GM12878 (cell line): ENCODE measurements around the gene FAM229A. TPM values are rescaled to one million over a fixed set of nuclear protein-coding genes. Genes with fewer than 3 reads are reported as not detected.

Source experiments
- ATAC-seq: fragments of 200-7000 bp; cut with Tn5 transposase; 3 replicates; pipeline ENCODE4 v1.9.1; 2020; ENCODE audit warnings: mild to moderate bottlenecking, moderate library complexity
- BruUV-seq: library from RNA; stranded (reverse); fragments of 400-500 nt; replicated peaks from 2 replicates; lab custom pipeline; 2021; lab: Mats Ljungman, UMichigan
- CTCF ChIA-PET: fragments of 300-600 bp; sonication (Branson Sonifier 250); formaldehyde crosslinking; extraction: SDS; loops from one replicate; lab custom pipeline; 2021; ENCODE audit warnings: inconsistent platforms; lab: Yijun Ruan, JAX
- POLR2A ChIA-PET: fragments of 350-600 bp; formaldehyde crosslinking; extraction: SDS; loops from one replicate; lab custom pipeline; 2021; ENCODE audit warnings: inconsistent platforms; lab: Charles Lee
- RAD21 ChIA-PET: fragments of 300-600 bp; sonication (Branson Sonifier 250); formaldehyde crosslinking; loops from one replicate; lab custom pipeline; 2023; ENCODE audit warnings: antibody characterized with exemption; ENCODE audit not compliant: unreplicated experiment; lab: Charles Lee
- SMC1A ChIA-PET: fragments of 300-600 bp; sonication (Branson Sonifier 250); formaldehyde crosslinking; loops from one replicate; lab custom pipeline; 2023; ENCODE audit not compliant: unreplicated experiment, uncharacterized antibody; lab: Charles Lee
- DNase-seq: peaks from one replicate; pipeline ENCODE4 v3.0.0-alpha.2; 2011; ENCODE audit warnings: low read depth, low spot score
- FAIRE-seq: peaks from 3 replicates; lab custom pipeline; 2011; peaks lifted over from hg19 to GRCh38; lab: Jason Lieb, UNC
- H2AFZ ChIP-seq: 2 replicates; pipeline ENCODE4 v1.6.0; 2011; ENCODE audit warnings: low read depth, low read length, control low read depth; ENCODE audit not compliant: control insufficient read depth
- H3K27ac ChIP-seq: 2 replicates; pipeline ENCODE4 v1.5.1; 2011; ENCODE audit warnings: control low read depth; ENCODE audit not compliant: control insufficient read depth, insufficient read depth
- H3K27me3 ChIP-seq, 2 experiments: replicated peaks in 1 of 2; 2 replicates each; pipeline versions ENCODE4 v1.6.0 to v1.6.1; 2011; ENCODE audit warnings: low read length in 1 of 2; ENCODE audit not compliant: control insufficient read depth in 2 of 2, insufficient read depth in 2 of 2
- H3K36me3 ChIP-seq, 2 experiments: 2 replicates each; pipeline ENCODE4 v1.5.1; 2011; ENCODE audit warnings: low read length in 1 of 2; ENCODE audit not compliant: control insufficient read depth in 2 of 2, insufficient read depth in 2 of 2
- H3K4me1 ChIP-seq: 2 replicates; pipeline ENCODE4 v1.6.1; 2011; ENCODE audit warnings: mild to moderate bottlenecking, low read length, moderate library complexity, mixed read lengths; ENCODE audit not compliant: control insufficient read depth, insufficient read depth
- H3K4me2 ChIP-seq: 2 replicates; pipeline ENCODE4 v1.6.0; 2011; ENCODE audit warnings: control low read depth; ENCODE audit not compliant: control insufficient read depth, insufficient read depth
- H3K4me3 ChIP-seq: fragments of 200-600 bp; sonication (generic); 2 replicates; pipeline ENCODE4 v1.5.1; 2016
- H3K79me2 ChIP-seq: 2 replicates; pipeline ENCODE4 v1.6.0; 2011; ENCODE audit warnings: low read length; ENCODE audit not compliant: control insufficient read depth, insufficient read depth
- H3K9ac ChIP-seq: 2 replicates; pipeline ENCODE4 v1.8.0; 2011; ENCODE audit warnings: low read length, control low read depth, mixed read lengths; ENCODE audit not compliant: control insufficient read depth, insufficient read depth
- H3K9me3 ChIP-seq: replicated peaks from 3 replicates; pipeline ENCODE4 v1.5.1; 2011; ENCODE audit warnings: mild to moderate bottlenecking, low read length; ENCODE audit not compliant: control insufficient read depth, insufficient read depth
- H4K20me1 ChIP-seq: 2 replicates; pipeline ENCODE4 v1.6.0; 2011; ENCODE audit not compliant: control insufficient read depth, insufficient read depth
- CEBPB ChIP-seq, 2 experiments: fragments of 150-350 bp in 1 of 2; IDR thresholded peaks; 2 replicates each; pipeline ENCODE4 v1.6.1; 2012 to 2014; ENCODE audit warnings: low read depth in 2 of 2, low read length in 2 of 2, borderline replicate concordance in 1 of 2, inconsistent platforms in 1 of 2
- E2F8 ChIP-seq: fragments of 450-650 bp; IDR thresholded peaks from 2 replicates; pipeline ENCODE4 v1.6.1; 2018; ENCODE audit warnings: mild to moderate bottlenecking, low read depth, moderate library complexity; ENCODE audit not compliant: partially characterized antibody
- KAT2A ChIP-seq: conservative IDR thresholded peaks from 2 replicates; pipeline ENCODE4 v1.6.1; 2011; ENCODE audit warnings: low read depth, low read length; ENCODE audit not compliant: control insufficient read depth
- LARP7 ChIP-seq: fragments of 450-650 bp; IDR thresholded peaks from 2 replicates; pipeline ENCODE4 v1.6.1; 2017; ENCODE audit warnings: mild to moderate bottlenecking
- MEF2B ChIP-seq: fragments of 450-650 bp; IDR thresholded peaks from 2 replicates; pipeline ENCODE4 v1.6.1; 2018; ENCODE audit warnings: mild to moderate bottlenecking, moderate library complexity; ENCODE audit not compliant: partially characterized antibody, poor library complexity, severe bottlenecking
- MTA2 ChIP-seq: fragments of 450-650 bp; IDR thresholded peaks from 2 replicates; pipeline ENCODE4 v1.6.1; 2016; ENCODE audit warnings: low read depth, mild to moderate bottlenecking, moderate library complexity
- MYC ChIP-seq: IDR thresholded peaks from 2 replicates; pipeline ENCODE4 v1.6.1; 2011; ENCODE audit warnings: mild to moderate bottlenecking, low read length, moderate library complexity, inconsistent platforms; ENCODE audit not compliant: insufficient read depth, insufficient replicate concordance, insufficient read length, severe bottlenecking
- NFIC ChIP-seq: IDR thresholded peaks from 2 replicates; pipeline ENCODE4 v1.6.1; 2012; ENCODE audit warnings: low read depth, mild to moderate bottlenecking, inconsistent platforms, low read length, moderate library complexity
- NFYB ChIP-seq: IDR thresholded peaks from 2 replicates; pipeline ENCODE4 v1.6.1; 2011; ENCODE audit warnings: low read depth, mild to moderate bottlenecking, low read length, improper control_type of control experiment, moderate library complexity; ENCODE audit not compliant: insufficient read depth
- POLR2A ChIP-seq: IDR thresholded peaks from 2 replicates; pipeline ENCODE4 v1.6.1; 2011; ENCODE audit warnings: low read depth, mild to moderate bottlenecking, low read length
- RAD51 ChIP-seq: fragments of 450-650 bp; IDR thresholded peaks from 2 replicates; pipeline ENCODE4 v1.6.1; 2016; ENCODE audit warnings: moderate library complexity, mild to moderate bottlenecking, inconsistent platforms
- STAT3 ChIP-seq: IDR thresholded peaks from 2 replicates; pipeline ENCODE4 v1.6.1; 2011; ENCODE audit warnings: low read depth, low read length, improper control_type of control experiment
- ZNF274 ChIP-seq: IDR thresholded peaks from one replicate; pipeline ENCODE4 v1.8.0; 2011; ENCODE audit not compliant: insufficient read length, insufficient read depth
- WGBS: methylation state at CpG from one replicate; pipeline ENCODE4 v1.1.6; 2016; ENCODE audit warnings: low lambda C conversion rate; ENCODE audit not compliant: insufficient replicate concordance, insufficient coverage; ENCODE audit errors: missing lambda C conversion rate; 5-methylcytosine and 5-hydroxymethylcytosine counted together
- in situ Hi-C: fragments of 300-500 bp; cut with MboI; formaldehyde crosslinking; loops from 9 replicates; pipeline ENCODE4 v1.14.3; 2018; ENCODE audit warnings: mixed read lengths
- intact Hi-C: fragments of 100-400 bp; cut with micrococcal nuclease; formaldehyde crosslinking; loops from one replicate; pipeline ENCODE4 v1.14.2; 2022; ENCODE audit not compliant: unreplicated experiment
- polyA plus RNA-seq, 11 experiments: library from polyadenylated mRNA; depleted of rRNA in 4 of 11; unstranded in 6 of 11; stranded (reverse) in 5 of 11; fragments of >200 nt; fragmentation: Nextera tagmentation in 4 of 11; fragmentation: Illumina TruSeq in 1 of 11; extraction: Ambion mirVana in 4 of 11; extraction: Trizol in 1 of 11; gene quantifications; 1 replicate in 1 of 11; 2 replicates in 10 of 11; pipeline versions ENCODE4 v1.2.1 to v1.2.3, GENCODE V29; 2011 to 2016; ENCODE audit warnings: inconsistent platforms in 2 of 11, missing spikeins in 2 of 11, low read depth in 1 of 11
- total RNA-seq, 4 experiments: library from RNA; depleted of rRNA in 3 of 4; stranded (reverse); fragments of >200 nt in 3 of 4; fragmentation: Illumina TruSeq in 1 of 4; extraction: Trizol in 1 of 4; gene quantifications; 2 replicates each; pipeline versions ENCODE4 v1.2.1 to v1.2.3, GENCODE V29; 2013 to 2021
- TF ChIP-seq, protein P1 (sequence below): fragments of 450-650 bp; IDR thresholded peaks from 2 replicates; pipeline ENCODE4 v1.6.1; 2014; ENCODE audit warnings: mild to moderate bottlenecking

Gene FAM229A
- total and polyA plus RNA-seq, 10 of the 15 experiments (the other 5 are each of a cell fraction or from before 2014, with no cell fraction given): 0.02 to 5.3 (median 1.4) TPM; not detected in 1

DNA sequence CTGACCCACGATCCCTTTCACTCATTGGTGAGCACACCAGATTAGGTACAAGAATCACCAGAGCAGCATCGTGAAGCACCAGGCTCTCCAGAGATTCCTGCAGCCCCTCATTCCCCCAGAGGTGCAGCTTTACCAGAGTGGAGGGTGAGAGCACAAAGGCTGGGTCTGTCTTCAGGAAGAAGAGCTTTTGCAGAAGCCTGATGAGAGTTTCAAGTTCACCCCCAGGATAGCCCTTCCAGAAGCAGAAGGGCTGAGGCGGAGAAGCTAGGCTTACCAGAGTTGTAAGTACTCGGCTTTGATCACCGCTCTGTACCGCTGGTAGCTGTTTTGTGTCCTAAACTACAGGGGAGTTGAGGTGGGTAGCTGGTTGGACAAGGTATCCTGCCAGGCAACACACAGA lies 3.2 kb upstream of the FAM229A start:
- BruUV-seq: no TSS peak
- POLR2A ChIA-PET: interaction anchor here (0.5 kb wide), 1 partner anchor 112 kb away, joined by 3 read pairs; no protein-coding TSS in a partner anchor

GRCh38 chr1:32364836-32365235 lies 2.6 kb upstream of the FAM229A start:
- BruUV-seq: no TSS peak
- no peak for TF ChIP-seq MYC
- TF ChIP-seq ZNF274: no peak
- TF ChIP-seq RAD51: no peak
- TF ChIP-seq E2F8: no peak
- TF ChIP-seq, protein P1, sequence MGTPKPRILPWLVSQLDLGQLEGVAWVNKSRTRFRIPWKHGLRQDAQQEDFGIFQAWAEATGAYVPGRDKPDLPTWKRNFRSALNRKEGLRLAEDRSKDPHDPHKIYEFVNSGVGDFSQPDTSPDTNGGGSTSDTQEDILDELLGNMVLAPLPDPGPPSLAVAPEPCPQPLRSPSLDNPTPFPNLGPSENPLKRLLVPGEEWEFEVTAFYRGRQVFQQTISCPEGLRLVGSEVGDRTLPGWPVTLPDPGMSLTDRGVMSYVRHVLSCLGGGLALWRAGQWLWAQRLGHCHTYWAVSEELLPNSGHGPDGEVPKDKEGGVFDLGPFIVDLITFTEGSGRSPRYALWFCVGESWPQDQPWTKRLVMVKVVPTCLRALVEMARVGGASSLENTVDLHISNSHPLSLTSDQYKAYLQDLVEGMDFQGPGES: no peak
- no peak for TF ChIP-seq LARP7
- no peak for TF ChIP-seq MEF2B
- no peak for TF ChIP-seq NFIC
- TF ChIP-seq POLR2A: no peak
- no peak for TF ChIP-seq STAT3
- TF ChIP-seq CEBPB (IDR thresholded peaks at IDR 0.05; ENCODE audit: borderline replicate concordance in 1 of 2, low read depth in 2 of 2, low read length in 2 of 2): no peak
- TF ChIP-seq NFYB: no peak

More for the DNA sequence above, 3.2 kb upstream of the FAM229A start:
- DNase-seq (no peak), ATAC-seq (no peak), FAIRE-seq (no peak)
- ChIA-PET CTCF (interaction anchor here (0.9 to 2.6 kb wide), 5 partner anchors 11 to 150 kb away, joined by 3 to 7 read pairs (median 4); no protein-coding TSS in a partner anchor), RAD21 (no interaction called here), SMC1A (interaction anchor here (0.6 to 0.9 kb wide), 3 partner anchors 36 to 493 kb away, joined by 3 read pairs; no protein-coding TSS in a partner anchor)
- TF ChIP-seq KAT2A: no peak
- TF ChIP-seq STAT3: no peak
- no peak for TF ChIP-seq MTA2
- intact Hi-C loops (no loop called here), in situ Hi-C loops (no loop called here)
- H3K4me3 ChIP-seq: no peak overlapping the region
- H3K9ac ChIP-seq: no peak overlapping the region
- H3K9me3 ChIP-seq: no peaks in the 10 kb centered on the region
- H3K4me1 ChIP-seq: no peaks in the 10 kb centered on the region
- no peaks in the 10 kb centered on the region for H3K79me2 ChIP-seq
- H3K36me3 ChIP-seq: peaks cover 3 to 10% of the 10 kb centered on the region in 2 experiments
- no peak overlapping the region for H3K27ac ChIP-seq
- 85% methylated on average over 6 of the region's 6 CpGs for WGBS
- no peak overlapping the region for H2AFZ ChIP-seq
- no peaks in the 10 kb centered on the region for H3K27me3 ChIP-seq
- no peaks in the 10 kb centered on the region for H4K20me1 ChIP-seq
- no peak overlapping the region for H3K4me2 ChIP-seq

More at GRCh38 chr1:32364836-32365235, 2.6 kb upstream of the FAM229A start:
- Histone ChIP-seq H3K27ac (no peak overlapping the region), H3K4me2 (no peak overlapping the region), H3K9me3 (no peaks in the 10 kb centered on the region), H2AFZ (no peak overlapping the region), H3K79me2 (no peaks in the 10 kb centered on the region), H3K4me1 (peaks cover 4% of the 10 kb centered on the region), H3K36me3 (peaks cover 3 to 10% of the 10 kb centered on the region in 2 experiments), H3K4me3 (no peak overlapping the region), H3K9ac (no peak overlapping the region), H4K20me1 (no peaks in the 10 kb centered on the region), H3K27me3 (no peaks in the 10 kb centered on the region)
- SMC1A ChIA-PET: interaction anchor here (0.6 to 0.7 kb wide), 2 partner anchors 210 to 492 kb away, joined by 3 read pairs; no protein-coding TSS in a partner anchor
- CTCF ChIA-PET: interaction anchor here (0.9 to 2.6 kb wide), 5 partner anchors 10 to 149 kb away, joined by 3 to 7 read pairs (median 4); no protein-coding TSS in a partner anchor
- ATAC-seq (no peak), DNase-seq (no peak), FAIRE-seq (no peak)
- WGBS: 85% methylated on average over 5 of the region's 5 CpGs
- POLR2A ChIA-PET: no interaction called here
- RAD21 ChIA-PET: no interaction called here
- intact Hi-C loops (no loop called here), in situ Hi-C loops (no loop called here)
